GM21423 (cell line): ENCODE results near the gene PI4KB.

ENCODE experiments used
- ATAC-seq: cut with Tn5 transposase; IDR thresholded peaks from one replicate; pipeline ENCODE4 v1.9.1; 2021; ENCODE audit warnings: mild to moderate bottlenecking, moderate library complexity; ENCODE audit not compliant: unreplicated experiment

PI4KB gene

GRCh38 chr1:151312826-151313225 is 14.4 kb downstream of the PI4KB start:
- no peak for ATAC-seq

GRCh38 chr1:151312411-151312810 is 14.8 kb downstream of the PI4KB start:
- no peak for ATAC-seq

GRCh38 chr1:151311589-151312331 is 15.5 kb downstream of the PI4KB start:
- no peak for ATAC-seq

GRCh38 chr1:151311011-151311410 is 16.2 kb downstream of the PI4KB start:
- no peak for ATAC-seq

- ATAC-seq: no peak
These were observed 17.3 kb downstream of the PI4KB start for GRCh38 chr1:151309811-151310323.

- ATAC-seq: no peak
These were observed 32.3 kb downstream of the PI4KB start for GRCh38 chr1:151294742-151295462.

GRCh38 chr1:151293093-151293492 is 34.1 kb downstream of the PI4KB start:
- ATAC-seq: no peak

- ATAC-seq: no peak
These were observed 34.8 kb downstream of the PI4KB start for GRCh38 chr1:151292207-151293030.

- ATAC-seq: no peak
These were observed 36.4 kb downstream of the PI4KB start for GRCh38 chr1:151290709-151291303.

- ATAC-seq: no peak
These were observed 37.1 kb downstream of the PI4KB start for GRCh38 chr1:151289991-151290708.

- no peak for ATAC-seq
These were observed 37.9 kb downstream of the PI4KB start for GRCh38 chr1:151289080-151289935.

- ATAC-seq: no peak
These were observed 38.7 kb downstream of the PI4KB start for GRCh38 chr1:151288502-151288901.

- no peak for ATAC-seq
These were observed 39.3 kb downstream of the PI4KB start for GRCh38 chr1:151287767-151288500.

GRCh38 chr1:151287341-151287699 is 39.9 kb downstream of the PI4KB start:
- ATAC-seq: no peak

- ATAC-seq: no peak
These were observed 40.4 kb downstream of the PI4KB start for GRCh38 chr1:151286619-151287340.

GRCh38 chr1:151284013-151284577 is 43.1 kb downstream of the PI4KB start:
- ATAC-seq: no peak

GRCh38 chr1:151282883-151283725 is 44.1 kb downstream of the PI4KB start:
- no peak for ATAC-seq
